Heart left ventricle (tissue), 16 donors: Measurements from ENCODE around the gene FARP1. TPM values are rescaled to one million over a fixed set of nuclear protein-coding genes. Genes with fewer than 3 reads are reported as not detected.

ENCODE experiments used
- ATAC-seq, 4 donors: fragments of 200-7000 bp; cut with Tn5 transposase; one replicate each; pipeline ENCODE4 v1.9.1; 2020 to 2022; ENCODE audit warnings: moderate library complexity in 4 of 4, mild to moderate bottlenecking in 3 of 4, moderate number of reproducible peaks in 1 of 4
- DNase-seq, 5 donors: peaks; one replicate each; pipeline ENCODE4 v3.0.0-alpha.2; 2020
- H3K27ac ChIP-seq, 12 donors: fragments of 200-600 bp; sonication (generic) in 4 of 12; one replicate each; pipeline versions ENCODE4 v1.5.0 to v1.8.0; 2016 to 2022; ENCODE audit warnings: mild to moderate bottlenecking in 2 of 12
- H3K27me3 ChIP-seq, 9 donors: fragments of 200-600 bp; sonication (generic) in 2 of 9; one replicate each; pipeline versions ENCODE4 v1.5.1 to v1.8.0; 2016 to 2022; ENCODE audit warnings: mild to moderate bottlenecking in 3 of 9
- H3K36me3 ChIP-seq, 9 donors: fragments of 200-600 bp; sonication (generic) in 2 of 9; one replicate each; pipeline versions ENCODE4 v1.5.0 to v1.8.0; 2018 to 2022; ENCODE audit warnings: mild to moderate bottlenecking in 2 of 9
- H3K4me1 ChIP-seq, 12 donors: fragments of 200-600 bp; sonication (generic) in 4 of 12; one replicate each; pipeline versions ENCODE4 v1.5.0 to v1.8.0; 2016 to 2022; ENCODE audit warnings: mild to moderate bottlenecking in 3 of 12
- H3K4me3 ChIP-seq, 12 donors: fragments of 200-600 bp; sonication (generic) in 4 of 12; one replicate each; pipeline versions ENCODE4 v1.5.0 to v1.8.0; 2017 to 2022; ENCODE audit warnings: mild to moderate bottlenecking in 9 of 12, moderate library complexity in 4 of 12
- H3K9me3 ChIP-seq, 12 donors: fragments of 200-600 bp; sonication (generic) in 4 of 12; one replicate each; pipeline versions ENCODE4 v1.5.0 to v1.8.0; 2016 to 2022; ENCODE audit warnings: mild to moderate bottlenecking in 1 of 12
- CTCF ChIP-seq, 12 donors: fragments of 200-600 bp; sonication (generic) in 4 of 12; IDR thresholded peaks; one replicate each; pipeline versions ENCODE4 v1.5.0 to v1.8.0; 2018 to 2022; ENCODE audit warnings: antibody characterized with exemption in 12 of 12, mild to moderate bottlenecking in 5 of 12
- POLR2A ChIP-seq, 2 donors: fragments of 450-650 bp; IDR thresholded peaks; one replicate each; pipeline ENCODE4 v1.6.1; 2017; ENCODE audit warnings: antibody characterized with exemption in 2 of 2, mild to moderate bottlenecking in 2 of 2, moderate library complexity in 2 of 2
- WGBS, 4 donors: extraction: QIAGEN DNeasy Blood & Tissue Kit in 2 of 4; methylation state at CpG; one replicate each; pipeline versions ENCODE4 v1.1.5 to v1.1.7; 2013 to 2018; 5-methylcytosine and 5-hydroxymethylcytosine counted together
- intact Hi-C, 10 donors: fragments of 100-400 bp; cut with DNase I; formaldehyde crosslinking; loops; one replicate each; pipeline versions ENCODE4 v1.11.1 to v1.14.2; 2022
- polyA plus RNA-seq, 2 donors: library from polyadenylated mRNA; stranded (reverse); fragments of 200-250 nt; gene quantifications; one replicate each; pipeline ENCODE4 v1.2.3, GENCODE V29; 2013
- total RNA-seq, 9 donors: library from RNA; depleted of rRNA in 2 of 9; stranded (reverse); fragments of >200 nt in 2 of 9; fragmentation: NEBNext Ultra II Directional in 3 of 9; extraction: Animal tissue kit (Norgen Biotek cat#: 25700) in 3 of 9; gene quantifications; one replicate each; pipeline versions ENCODE4 v1.1.0 to v1.2.4, GENCODE V29; 2016 to 2023
- donor health status: ischemic (EF 13 %, LVEDD 7.1; RV severe dilation, severe dysfunction).
- donor health status: healthy with polysubstance abuse.
- donor health status: DM: no; HTN: yes; CAD: no.
- donor health status: DM: no; HTN: no; CAD: no.
- donor health status: ischemic (EF 25% LVEDD 6.9; RV normal size, moderate dysfunction).
- donor health status: ischemic (EF 25% LVEDD 5.7; RV mildly dilated, moderate dysfunction).
- donor health status: healthy.
- donor health status: DM: yes; HTN: yes; CAD: no.
- donor health status: ischemic (EF 35%, LVEDD 5.7; RV mildly dilated, moderate dysfunction).
- donor health status: nonischemic (EF 11% LVEDD 7.7; RV severe dilation, severe dysfunction).
- donor health status: DM: yes; HTN: yes; CAD: no.
- donor health status: PGD.
- donor health status: ischemic (EF 29% LVEDD 5.4; RV normal size, mild dysfunction).
- donor health status: nonischemic (EF 23%, LVEDD 6.1; RV moderate dilation, normal function).

FARP1 gene
- total and polyA plus RNA-seq, 11 donors: 7.7 to 51.8 (median 22.3) TPM

GRCh38 chr13:98433654-98434053 lies 290.8 kb downstream of the FARP1 start:
- intact Hi-C loops: no loop called here
- peaks cover 0 to 16% (median 6%) of the 10 kb centered on the region in 9 donors for H3K36me3 ChIP-seq
- no peak for DNase-seq

GRCh38 chr13:98434060-98434459 lies 291.2 kb downstream of the FARP1 start:
- no peak for DNase-seq
- peaks cover 0 to 18% (median 7%) of the 10 kb centered on the region in 9 donors for H3K36me3 ChIP-seq
- H3K9me3 ChIP-seq: no peaks in the 10 kb centered on the region
- no peak for TF ChIP-seq POLR2A (IDR thresholded peaks at IDR 0.05)
- no peak for TF ChIP-seq CTCF (IDR thresholded peaks at IDR 0.05)
- WGBS, 4 donors: 92 to 96% (median 93%) methylated on average over 6 of the region's 6 CpGs
- no peak for ATAC-seq
- intact Hi-C loops: no loop called here
- no peak overlapping the region for H3K27ac ChIP-seq
- no peak overlapping the region for H3K4me3 ChIP-seq
- no peaks in the 10 kb centered on the region for H3K27me3 ChIP-seq
- H3K4me1 ChIP-seq: no peaks in the 10 kb centered on the region

More at GRCh38 chr13:98433654-98434053, 290.8 kb downstream of the FARP1 start:
- ATAC-seq: no peak
- Histone ChIP-seq H3K4me1 (no peaks in the 10 kb centered on the region), H3K9me3 (no peaks in the 10 kb centered on the region), H3K27me3 (no peaks in the 10 kb centered on the region), H3K27ac (no peak overlapping the region), H3K4me3 (no peak overlapping the region)
- TF ChIP-seq CTCF (IDR thresholded peaks at IDR 0.05): no peak
- no peak for TF ChIP-seq POLR2A (IDR thresholded peaks at IDR 0.05)
- WGBS, 4 donors: 97 to 98% (median 97%) methylated on average over 10 of the region's 10 CpGs

GRCh38 chr13:98435376-98435775 lies 292.5 kb downstream of the FARP1 start:
- 86 to 92% (median 90%) methylated on average over 11 of the region's 11 CpGs for WGBS, 4 donors
- ATAC-seq: no peak
- intact Hi-C loops: no loop called here

GRCh38 chr13:98436233-98436910 lies 293.5 kb downstream of the FARP1 start:
- no peak for TF ChIP-seq CTCF (IDR thresholded peaks at IDR 0.05)
- TF ChIP-seq POLR2A (IDR thresholded peaks at IDR 0.05): no peak
- Histone ChIP-seq H3K27me3 (no peaks in the 10 kb centered on the region), H3K4me1 (no peaks in the 10 kb centered on the region), H3K27ac (no peak overlapping the region), H3K9me3 (no peaks in the 10 kb centered on the region), H3K4me3 (no peak overlapping the region), H3K36me3 (peaks cover 0 to 35% (median 15%) of the 10 kb centered on the region in 9 donors)
- intact Hi-C loops: no loop called here
- no peak for DNase-seq
- no peak for ATAC-seq
- 67 to 74% (median 71%) methylated on average over 12 of the region's 12 CpGs for WGBS, 4 donors

More at GRCh38 chr13:98435376-98435775, 292.5 kb downstream of the FARP1 start:
- H3K4me3 ChIP-seq: no peak overlapping the region
- H3K4me1 ChIP-seq: no peaks in the 10 kb centered on the region
- H3K27me3 ChIP-seq: no peaks in the 10 kb centered on the region
- no peak overlapping the region for H3K27ac ChIP-seq
- no peak for DNase-seq
- TF ChIP-seq CTCF (IDR thresholded peaks at IDR 0.05): no peak
- no peak for TF ChIP-seq POLR2A (IDR thresholded peaks at IDR 0.05)
- peaks cover 0 to 31% (median 12%) of the 10 kb centered on the region in 9 donors for H3K36me3 ChIP-seq
- H3K9me3 ChIP-seq: no peaks in the 10 kb centered on the region
